ENCODE results near the gene R3HDM2. TPM values are rescaled to one million over a fixed set of nuclear protein-coding genes. Genes with fewer than 3 reads are reported as not detected.

The R3HDM2 gene
- total and polyA plus RNA-seq, 2 of the 13 experiments (the other 11 are each of a cell fraction or from before 2014, with no cell fraction given) = 11.1 to 23.5 TPM

DNA sequence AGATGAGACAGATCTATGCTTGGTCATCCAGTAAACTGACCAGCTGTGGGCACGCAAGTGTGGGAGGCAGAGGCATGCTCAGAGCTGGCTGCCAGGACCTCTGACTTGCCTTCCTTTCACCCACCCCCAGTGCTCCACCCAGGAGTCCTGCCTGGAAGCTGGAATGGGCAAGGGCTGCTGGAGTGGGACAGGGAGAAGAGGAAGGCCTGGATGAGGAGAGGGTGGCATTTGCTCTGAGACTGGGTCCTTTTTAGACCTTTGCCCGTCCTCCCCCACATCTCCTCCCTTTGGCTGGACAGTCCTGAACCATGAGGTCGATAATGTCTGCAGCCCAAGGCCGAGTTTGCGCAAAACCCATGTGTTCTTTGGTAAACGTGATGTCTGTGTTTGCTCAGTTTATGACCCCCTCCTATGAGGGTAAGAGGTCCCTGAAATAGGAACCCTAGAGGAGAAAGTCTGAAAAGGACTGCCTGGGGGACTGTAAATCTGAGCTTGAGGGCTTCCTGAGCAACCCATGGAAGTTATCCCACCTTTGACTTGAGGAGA, 20.5 kb upstream of the R3HDM2 start (continued):
- TF ChIP-seq U2AF1 (optimal IDR thresholded peaks at IDR 0.05; ENCODE audit: low read depth, low read length) (no peak), ZNF124 (CRISPR knock-in tag; IDR thresholded peaks at IDR 0.05) (peak; percentile 90), NFAT5 (CRISPR knock-in tag; IDR thresholded peaks at IDR 0.05) (no peak), ZNF598 (CRISPR knock-in tag; IDR thresholded peaks at IDR 0.05; ENCODE audit: borderline replicate concordance) (0 out of 2 replicates have a peak, but pooled peaks have one; percentile 23), ZNF766 (CRISPR knock-in tag; IDR thresholded peaks at IDR 0.05; ENCODE audit: borderline replicate concordance) (no peak), ZBTB25 (CRISPR knock-in tag; IDR thresholded peaks at IDR 0.05) (peak; percentile 94), KLF6 (CRISPR knock-in tag; IDR thresholded peaks at IDR 0.05) (peak; percentile 88; the same call in 1 of the 2 replicates), MXI1 (IDR thresholded peaks at IDR 0.05; ENCODE audit: borderline replicate concordance, low read depth, low read length) (peak; percentile 90; the same call in 1 of the 3 replicates), MZF1 (CRISPR knock-in tag; IDR thresholded peaks at IDR 0.05; ENCODE audit: borderline replicate concordance) (no peak), ZNF7 (CRISPR knock-in tag; IDR thresholded peaks at IDR 0.05) (no peak), ZBTB3 (CRISPR knock-in tag; IDR thresholded peaks at IDR 0.05; ENCODE audit: borderline replicate concordance, low read depth) (peak; percentile 87; the same call in 1 of the 2 replicates), ZNF790 (CRISPR knock-in tag; IDR thresholded peaks at IDR 0.05; ENCODE audit: borderline replicate concordance) (no peak), RFX3 (CRISPR knock-in tag; IDR thresholded peaks at IDR 0.05) (no peak), MBD4 (IDR thresholded peaks at IDR 0.05; ENCODE audit: borderline replicate concordance, low read length) (no peak), MYC (CRISPR knock-in tag; IDR thresholded peaks at IDR 0.05; ENCODE audit: borderline replicate concordance) (peak; percentile 95), CERS6 (CRISPR knock-in tag; IDR thresholded peaks at IDR 0.05) (no peak), ZFP90 (CRISPR knock-in tag; IDR thresholded peaks at IDR 0.05; ENCODE audit: borderline replicate concordance) (0 out of 2 replicates have a peak, but pooled peaks have one; percentile 1)
- TF ChIP-seq, protein P1, sequence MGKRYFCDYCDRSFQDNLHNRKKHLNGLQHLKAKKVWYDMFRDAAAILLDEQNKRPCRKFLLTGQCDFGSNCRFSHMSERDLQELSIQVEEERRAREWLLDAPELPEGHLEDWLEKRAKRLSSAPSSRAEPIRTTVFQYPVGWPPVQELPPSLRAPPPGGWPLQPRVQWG (CRISPR knock-in tag; IDR thresholded peaks at IDR 0.05; ENCODE audit: borderline replicate concordance, low read depth) = no peak
- TF ChIP-seq, protein P2, sequence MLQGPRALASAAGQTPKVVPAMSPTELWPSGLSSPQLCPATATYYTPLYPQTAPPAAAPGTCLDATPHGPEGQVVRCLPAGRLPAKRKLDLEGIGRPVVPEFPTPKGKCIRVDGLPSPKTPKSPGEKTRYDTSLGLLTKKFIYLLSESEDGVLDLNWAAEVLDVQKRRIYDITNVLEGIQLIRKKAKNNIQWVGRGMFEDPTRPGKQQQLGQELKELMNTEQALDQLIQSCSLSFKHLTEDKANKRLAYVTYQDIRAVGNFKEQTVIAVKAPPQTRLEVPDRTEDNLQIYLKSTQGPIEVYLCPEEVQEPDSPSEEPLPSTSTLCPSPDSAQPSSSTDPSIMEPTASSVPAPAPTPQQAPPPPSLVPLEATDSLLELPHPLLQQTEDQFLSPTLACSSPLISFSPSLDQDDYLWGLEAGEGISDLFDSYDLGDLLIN (CRISPR knock-in tag; IDR thresholded peaks at IDR 0.05; ENCODE audit: borderline replicate concordance) = no peak
